Measurements from ENCODE around the gene BTNL8. TPM values are rescaled to one million over a fixed set of nuclear protein-coding genes. Genes with fewer than 3 reads are reported as not detected.

BTNL8 gene, protein sequence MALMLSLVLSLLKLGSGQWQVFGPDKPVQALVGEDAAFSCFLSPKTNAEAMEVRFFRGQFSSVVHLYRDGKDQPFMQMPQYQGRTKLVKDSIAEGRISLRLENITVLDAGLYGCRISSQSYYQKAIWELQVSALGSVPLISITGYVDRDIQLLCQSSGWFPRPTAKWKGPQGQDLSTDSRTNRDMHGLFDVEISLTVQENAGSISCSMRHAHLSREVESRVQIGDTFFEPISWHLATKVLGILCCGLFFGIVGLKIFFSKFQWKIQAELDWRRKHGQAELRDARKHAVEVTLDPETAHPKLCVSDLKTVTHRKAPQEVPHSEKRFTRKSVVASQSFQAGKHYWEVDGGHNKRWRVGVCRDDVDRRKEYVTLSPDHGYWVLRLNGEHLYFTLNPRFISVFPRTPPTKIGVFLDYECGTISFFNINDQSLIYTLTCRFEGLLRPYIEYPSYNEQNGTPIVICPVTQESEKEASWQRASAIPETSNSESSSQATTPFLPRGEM
- under 1 TPM in 1 of 2 donors, not detected in 1; 0.21 TPM for total RNA-seq
- long read RNA-seq = 0 reads

DNA sequence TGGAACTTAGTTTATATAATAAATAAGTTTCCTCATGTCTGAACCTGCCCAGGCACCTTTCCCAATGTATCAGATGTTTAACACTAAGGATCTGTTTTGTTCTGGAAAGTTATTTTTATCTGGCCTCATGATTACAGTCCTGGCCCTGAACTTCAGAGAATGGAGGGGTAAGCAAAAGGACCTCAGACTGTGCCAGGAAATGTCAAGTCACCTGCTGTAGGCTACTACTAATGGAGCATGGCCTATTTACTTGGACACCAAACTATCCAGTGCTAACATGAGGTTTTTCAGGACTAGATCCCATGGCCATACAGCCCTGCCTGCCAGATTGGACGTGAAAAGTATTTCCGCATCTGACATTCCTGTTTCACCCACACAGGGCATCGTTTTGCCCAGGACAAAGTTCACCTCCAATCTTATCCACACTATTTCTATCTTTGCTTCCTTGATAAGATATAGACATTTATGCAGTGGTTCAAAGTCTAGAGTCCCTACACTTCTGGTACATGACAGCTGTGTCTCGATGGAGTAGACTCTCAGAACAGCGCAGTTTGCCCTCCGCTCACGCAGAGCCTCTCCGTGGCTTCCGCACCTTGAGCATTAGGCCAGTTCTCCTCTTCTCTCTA is at the start of gene BTNL8:
TSS of gene BTNL8 (plus strand) at position 539 of the 626 bp plus-strand sequence. CDS start 152 bp downstream, outside the sequence.
- DNase-seq (no peak), ATAC-seq (no peak)
- intact Hi-C loops (cut with DNase I) = no loop called here

DNA sequence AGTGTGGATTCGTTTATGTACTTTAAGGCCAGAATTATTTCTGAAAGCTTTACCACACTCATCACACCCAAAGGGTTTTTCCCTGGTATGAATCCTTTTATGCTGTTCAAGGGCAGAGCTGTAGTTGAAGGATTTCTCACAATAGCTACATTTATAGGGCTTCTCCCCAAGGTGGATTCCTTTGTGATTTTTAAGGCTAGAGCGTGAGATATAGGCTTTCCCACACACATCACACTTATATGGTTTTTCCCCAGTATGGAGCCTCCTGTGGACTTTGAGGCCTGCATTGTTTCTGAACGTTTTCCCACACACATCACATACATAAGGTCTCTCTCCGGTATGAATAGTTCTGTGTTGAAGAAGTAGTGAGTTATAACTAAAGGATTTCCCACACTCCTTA is 49.1 kb upstream of the BTNL8 start:
- ATAC-seq (no peak), DNase-seq (no peak)
- intact Hi-C loops (cut with DNase I) = no loop called here

DNA sequence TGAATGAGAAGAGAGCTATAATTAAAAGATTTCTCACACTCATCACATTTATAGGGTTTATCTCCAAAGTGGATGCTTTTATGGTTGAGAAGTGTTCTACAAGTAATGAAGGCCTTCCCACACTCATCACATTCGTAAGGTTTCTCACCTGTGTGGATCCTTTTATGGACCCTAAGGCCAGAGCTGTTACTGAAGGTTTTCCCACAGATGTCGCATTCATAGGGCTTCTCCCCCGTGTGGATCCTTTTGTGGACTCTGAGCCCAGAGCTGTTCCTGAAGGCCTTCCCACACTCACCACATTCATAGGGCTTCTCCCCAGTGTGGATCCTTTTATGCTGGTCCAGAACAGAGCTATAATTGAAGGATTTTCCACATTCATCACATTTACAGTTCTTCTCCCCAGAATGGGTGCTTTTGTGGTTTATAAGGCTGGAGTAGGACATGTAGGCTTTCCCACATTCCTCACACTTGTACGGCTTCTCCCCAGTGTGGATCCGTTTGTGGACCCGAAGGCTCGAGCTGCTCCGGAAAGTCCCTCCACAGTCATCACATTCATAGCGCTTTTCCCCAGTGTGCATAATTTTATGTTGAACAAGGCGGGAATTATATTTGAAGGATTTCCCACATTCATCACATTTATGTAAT is 48.4 kb upstream of the BTNL8 start:
- DNase-seq (no peak), ATAC-seq (no peak)
- intact Hi-C loops (cut with DNase I) = no loop called here

DNA sequence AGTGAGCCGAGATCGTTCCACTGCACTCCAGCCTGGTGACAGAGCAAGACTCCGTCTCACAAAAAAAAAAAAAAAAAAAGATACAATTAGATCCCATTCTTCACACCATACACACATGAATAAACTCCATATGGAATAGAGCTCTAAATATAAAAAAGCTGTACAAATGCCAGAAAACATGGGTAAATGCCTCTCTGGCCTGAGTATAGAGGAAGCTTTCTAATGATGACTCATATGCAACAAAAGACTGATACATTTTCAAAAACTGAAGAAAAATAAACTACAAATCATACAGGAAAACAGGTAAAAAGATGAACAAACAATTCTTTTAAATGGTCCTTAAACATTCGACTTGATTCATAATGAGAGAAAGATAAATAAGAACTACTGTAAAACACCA is 46.5 kb upstream of the BTNL8 start:
- intact Hi-C loops (cut with DNase I) = no loop called here
- no peak for DNase-seq
- no peak for ATAC-seq

DNA sequence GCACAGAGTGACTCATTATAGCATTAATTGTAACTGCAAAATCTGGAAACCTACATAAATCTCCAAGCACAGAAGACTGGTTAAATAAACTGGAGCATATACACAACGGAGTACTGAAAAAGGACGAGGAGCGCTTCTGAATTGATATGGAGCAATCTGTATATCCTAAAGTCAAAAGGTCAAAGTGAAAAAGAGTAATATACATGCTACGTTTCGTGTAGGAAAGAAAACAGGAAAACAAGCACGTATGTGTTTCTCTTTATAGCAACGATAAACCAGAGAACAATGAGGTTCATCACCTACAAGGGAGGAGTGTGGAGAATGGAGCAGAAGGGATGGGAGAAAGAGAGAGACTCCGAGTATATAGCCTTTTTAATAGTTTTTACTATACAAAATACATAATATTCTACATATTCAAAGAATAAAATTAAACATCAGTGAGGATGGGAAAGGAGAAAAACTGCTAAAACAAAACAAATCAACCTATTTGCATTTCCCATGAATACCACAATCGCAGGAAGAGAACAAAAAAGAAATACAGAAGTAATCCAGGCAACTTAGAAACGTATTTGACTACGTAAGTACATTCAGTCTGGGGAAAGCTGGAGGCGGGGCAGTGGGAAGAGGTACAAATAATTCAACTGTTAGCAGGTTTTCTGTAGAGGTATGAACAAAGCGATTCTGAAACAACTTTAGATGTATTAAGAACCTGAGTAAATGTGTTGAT is 45.7 kb upstream of the BTNL8 start:
- ATAC-seq (no peak), DNase-seq (no peak)
- intact Hi-C loops (cut with DNase I) = no loop called here

DNA sequence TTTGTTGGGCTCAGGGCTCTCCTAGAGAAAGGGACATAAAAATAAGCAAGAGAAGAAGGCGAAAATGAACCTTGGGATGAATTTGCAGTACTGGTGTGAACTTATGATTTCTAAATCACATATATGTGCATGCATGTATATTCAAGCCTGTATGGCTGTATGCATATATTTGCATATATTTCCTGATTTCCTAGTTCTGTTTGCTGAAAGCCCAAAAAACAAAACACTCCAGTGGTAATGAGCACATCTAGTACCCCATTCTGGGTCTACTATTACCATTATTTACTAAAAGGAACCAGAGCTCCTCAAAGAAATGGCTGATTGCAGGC is 45.1 kb upstream of the BTNL8 start:
- intact Hi-C loops (cut with DNase I) = no loop called here
- no peak for ATAC-seq
- no peak for DNase-seq

DNA sequence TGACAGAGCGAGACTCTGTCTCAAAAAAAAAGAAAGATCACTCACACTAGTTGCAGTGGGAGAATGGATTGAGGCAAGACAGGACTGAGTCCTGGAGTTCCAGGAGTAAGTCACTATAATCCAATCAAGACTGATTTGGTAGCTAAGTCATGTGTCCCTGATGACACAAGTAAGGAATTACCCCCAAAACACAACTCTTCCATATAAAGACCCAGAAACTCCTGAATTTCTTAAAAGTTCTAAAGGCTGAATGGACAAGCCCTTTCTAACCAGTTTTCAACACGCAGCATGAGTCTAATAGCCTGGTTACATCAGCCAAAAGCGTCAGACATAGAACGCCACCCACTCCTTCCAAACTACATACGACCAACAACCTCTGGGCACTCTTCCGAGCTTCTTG is 40.4 kb upstream of the BTNL8 start:
- ATAC-seq (no peak), DNase-seq (no peak)
- intact Hi-C loops (cut with DNase I) = loop anchor here in 1 of 2 donors (5.0 kb wide), 1 partner anchor 41 kb away; no protein-coding TSS in a partner anchor

DNA sequence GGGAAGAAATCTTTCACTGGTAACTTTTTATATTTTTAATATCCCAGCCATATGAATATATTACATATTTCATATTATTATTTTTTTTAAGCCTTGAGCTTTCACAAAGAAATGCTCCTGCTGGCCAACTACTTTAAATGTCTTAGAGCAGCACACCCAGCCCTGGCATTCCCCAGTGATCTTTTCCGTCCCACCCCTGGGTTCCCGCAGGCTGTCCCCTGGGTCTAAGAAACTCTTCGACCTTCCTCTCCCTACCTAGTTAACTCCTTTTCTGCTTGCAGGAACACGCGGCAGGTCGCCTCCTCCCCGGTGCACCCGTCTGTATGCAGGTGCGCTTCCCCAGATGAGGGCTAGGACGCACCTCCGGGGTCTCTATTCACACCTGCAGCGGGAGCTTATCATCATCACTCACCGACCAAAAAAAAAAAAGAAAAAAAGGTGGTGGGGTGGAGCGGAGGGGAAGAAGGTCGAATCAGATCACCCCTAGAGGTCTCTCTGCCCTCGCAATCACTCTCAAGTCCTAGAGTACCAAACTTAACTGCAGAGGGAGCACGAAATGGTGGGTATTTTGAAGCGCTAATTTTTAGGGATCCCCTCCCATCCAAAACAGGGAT is 38.6 kb upstream of the BTNL8 start:
- ATAC-seq (peak; percentile 42 to 59), DNase-seq (no peak)
- intact Hi-C loops (cut with DNase I) = loop anchor here (5.0 to 10.0 kb wide), 2 partner anchors 73 to 76 kb away; no protein-coding TSS in a partner anchor

DNA sequence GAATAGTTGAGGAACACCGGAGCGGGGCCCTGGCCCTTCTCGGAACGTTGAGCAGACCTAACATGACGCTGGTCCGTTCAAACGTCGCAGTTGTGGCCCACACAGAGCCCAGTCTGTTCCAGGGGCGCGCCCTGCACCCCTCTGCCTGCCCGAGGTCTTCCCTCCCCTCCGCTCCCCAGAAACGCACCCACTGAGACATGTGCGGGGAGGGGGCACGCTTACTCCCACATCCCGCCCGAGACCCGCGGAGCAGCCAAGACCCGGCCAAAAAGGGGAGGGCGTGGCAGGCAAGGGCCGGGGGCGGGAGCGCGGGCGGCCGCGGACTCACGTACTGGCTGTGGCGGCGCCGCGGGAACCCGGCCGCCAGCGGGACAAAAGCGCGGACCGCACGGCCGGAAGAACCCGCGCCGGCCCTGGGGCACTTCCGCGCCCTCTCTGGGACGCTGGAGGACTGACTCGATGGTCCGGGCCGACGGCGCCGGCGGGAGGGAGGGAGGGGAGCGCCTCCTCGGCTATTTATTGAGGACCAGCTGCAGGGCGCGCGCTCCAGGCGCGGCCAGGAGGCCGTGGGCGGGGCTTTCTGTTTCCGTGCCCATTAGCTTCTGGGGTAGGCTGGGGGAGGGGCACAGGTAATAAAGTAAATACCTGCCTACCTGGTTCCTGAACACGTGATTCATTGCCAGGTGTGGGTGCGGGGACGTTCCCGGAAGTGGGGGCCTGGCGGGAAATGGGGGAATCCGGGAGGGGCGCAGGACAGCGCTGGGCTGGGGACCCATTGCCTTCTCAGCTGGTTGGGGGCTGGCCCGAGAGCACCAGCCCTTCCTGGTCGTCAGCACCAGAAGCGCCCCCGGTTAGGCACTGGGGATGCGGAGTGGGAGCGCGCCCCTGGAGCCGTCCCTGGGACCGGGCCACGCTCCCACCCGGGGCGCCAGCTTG is 37.8 kb upstream of the BTNL8 start, which contains the start of gene ZFP62:
TSS of gene ZFP62 (minus strand) at position 390 of the 936 bp plus-strand sequence. CDS start at position 333, 57 bp downstream.
- intact Hi-C loops (cut with DNase I) = loop anchor here (5.0 to 10.0 kb wide), 2 partner anchors 74 to 76 kb away; no protein-coding TSS in a partner anchor
- DNase-seq (peak; percentile 95), ATAC-seq (peak; percentile 99)

DNA sequence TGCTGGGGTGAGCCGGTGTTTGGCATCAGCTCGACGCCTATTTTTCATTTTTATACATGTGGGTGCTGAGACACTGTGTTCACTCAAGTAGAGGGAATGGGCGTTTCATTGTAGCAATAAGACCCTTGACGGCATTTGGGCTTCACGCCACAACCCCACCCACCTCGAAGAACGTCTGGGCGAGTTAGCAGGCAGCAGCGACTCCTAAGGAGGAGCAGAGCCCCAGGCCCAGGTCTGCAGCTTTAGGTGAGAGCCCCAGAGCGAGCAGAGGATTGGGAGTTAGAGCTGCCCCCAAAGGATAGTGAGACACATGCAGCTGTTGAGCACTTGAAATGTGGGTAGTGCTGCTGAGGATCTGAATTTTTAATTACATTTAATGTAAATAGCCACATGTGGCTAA is 36.3 kb upstream of the BTNL8 start:
- intact Hi-C loops (cut with DNase I) = loop anchor here (5.0 to 10.0 kb wide), 2 partner anchors 75 to 78 kb away; no protein-coding TSS in a partner anchor
- ATAC-seq (no peak), DNase-seq (no peak)

DNA sequence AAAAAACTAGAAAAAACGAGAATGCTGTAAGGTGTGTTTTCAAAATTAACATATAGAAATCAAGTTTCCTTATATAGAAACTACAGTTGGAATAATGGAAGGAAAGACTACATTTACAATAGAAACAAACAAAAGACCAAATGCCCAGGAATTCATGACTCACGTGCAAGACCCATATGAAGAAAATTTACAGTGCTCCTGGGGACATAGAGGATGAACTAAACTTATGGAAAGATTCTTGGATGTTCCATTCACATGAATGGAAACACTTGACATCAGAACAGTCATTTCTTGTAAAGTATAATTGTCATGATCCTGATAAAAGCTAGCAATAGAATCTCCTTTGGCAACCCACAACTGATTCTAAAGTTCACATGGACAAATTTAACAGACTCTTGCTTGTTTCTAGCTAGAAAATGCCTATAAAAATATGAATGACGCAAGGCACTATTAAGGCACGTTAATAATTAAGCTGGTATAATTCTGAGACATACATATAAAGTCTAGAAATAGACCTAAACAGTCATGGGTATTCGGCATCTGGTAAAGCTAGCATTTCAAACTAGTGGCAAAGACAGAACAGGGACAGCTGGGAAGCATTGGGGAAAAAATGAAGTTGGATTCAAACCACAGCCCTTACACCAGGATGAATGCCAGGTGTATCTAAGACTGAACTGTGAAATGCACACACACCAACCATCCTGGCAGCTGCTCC is 32.8 kb upstream of the BTNL8 start:
- intact Hi-C loops (cut with DNase I) = loop anchor here (5.0 to 10.0 kb wide), 2 partner anchors 81 to 291 kb away; no protein-coding TSS in a partner anchor
- ATAC-seq (no peak), DNase-seq (no peak)

DNA sequence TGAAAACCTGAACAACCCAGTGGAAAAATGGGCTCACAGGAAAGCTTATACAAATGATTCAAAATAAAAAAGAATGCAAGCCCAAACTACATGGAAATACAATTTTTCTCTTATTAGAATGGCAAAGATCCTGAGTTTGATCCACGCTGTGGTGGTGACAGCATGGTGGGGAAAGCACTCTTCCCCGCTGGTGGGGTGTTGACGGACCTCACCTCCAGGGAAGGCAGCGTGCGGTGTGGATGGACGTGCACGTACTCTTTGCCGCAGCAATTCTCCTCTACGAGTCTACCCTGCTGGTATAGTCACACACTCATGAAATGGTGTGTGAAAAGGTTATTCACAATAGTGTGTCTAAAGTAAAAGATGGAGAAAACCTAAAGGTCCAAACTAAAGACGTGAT is 32.0 kb upstream of the BTNL8 start:
- intact Hi-C loops (cut with DNase I) = loop anchor here (5.0 to 10.0 kb wide), 2 partner anchors 82 to 290 kb away; no protein-coding TSS in a partner anchor
- ATAC-seq = no peak
- no peak for DNase-seq

DNA sequence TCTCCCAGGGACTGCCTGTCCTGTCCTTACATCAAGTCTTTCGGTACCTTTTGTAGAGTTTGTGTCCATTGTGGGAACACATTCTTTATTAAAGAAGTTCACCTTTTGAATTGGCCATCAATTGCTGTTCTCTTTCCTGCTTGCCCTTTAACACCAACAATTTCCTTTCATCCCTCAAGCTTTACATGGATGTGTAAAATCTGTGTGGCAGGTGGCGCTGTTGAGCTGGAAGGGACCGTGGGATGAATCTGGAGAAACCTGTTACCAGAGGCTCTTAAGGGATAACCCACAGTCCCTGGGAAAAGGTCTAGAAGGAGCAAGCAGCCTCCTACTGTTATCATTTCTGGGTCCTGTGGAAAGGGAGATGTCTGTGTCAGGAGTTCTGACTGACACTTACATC is 30.0 kb upstream of the BTNL8 start:
- DNase-seq = peak; percentile 85
- peak; percentile 76 to 80 for ATAC-seq
- intact Hi-C loops (cut with DNase I) = loop anchor here (5.0 to 10.0 kb wide), 2 partner anchors 84 to 288 kb away; no protein-coding TSS in a partner anchor

DNA sequence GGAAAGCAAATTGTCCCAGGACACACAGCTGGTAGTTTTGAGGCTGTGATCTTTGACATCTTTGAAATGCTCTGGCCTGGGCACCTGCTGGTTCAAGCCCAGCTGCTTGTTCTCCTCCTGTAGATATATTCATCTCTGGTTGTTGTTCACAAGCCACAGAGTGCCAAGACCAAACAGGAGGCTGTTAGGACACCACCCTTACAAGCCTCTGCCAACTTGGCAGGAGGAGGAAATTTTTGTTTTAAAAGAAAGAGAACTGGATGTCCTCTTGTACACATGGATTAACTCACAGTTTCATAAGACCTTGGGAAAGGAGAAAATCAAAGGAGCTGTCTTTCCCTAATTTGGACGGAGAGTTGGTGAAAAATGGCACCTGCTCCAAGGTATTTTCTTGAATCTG is 29.4 kb upstream of the BTNL8 start:
- ATAC-seq = peak in 1 of 2 donors; percentile 51
- DNase-seq = no peak
- intact Hi-C loops (cut with DNase I) = loop anchor here (5.0 to 10.0 kb wide), 2 partner anchors 85 to 288 kb away; no protein-coding TSS in a partner anchor

DNA sequence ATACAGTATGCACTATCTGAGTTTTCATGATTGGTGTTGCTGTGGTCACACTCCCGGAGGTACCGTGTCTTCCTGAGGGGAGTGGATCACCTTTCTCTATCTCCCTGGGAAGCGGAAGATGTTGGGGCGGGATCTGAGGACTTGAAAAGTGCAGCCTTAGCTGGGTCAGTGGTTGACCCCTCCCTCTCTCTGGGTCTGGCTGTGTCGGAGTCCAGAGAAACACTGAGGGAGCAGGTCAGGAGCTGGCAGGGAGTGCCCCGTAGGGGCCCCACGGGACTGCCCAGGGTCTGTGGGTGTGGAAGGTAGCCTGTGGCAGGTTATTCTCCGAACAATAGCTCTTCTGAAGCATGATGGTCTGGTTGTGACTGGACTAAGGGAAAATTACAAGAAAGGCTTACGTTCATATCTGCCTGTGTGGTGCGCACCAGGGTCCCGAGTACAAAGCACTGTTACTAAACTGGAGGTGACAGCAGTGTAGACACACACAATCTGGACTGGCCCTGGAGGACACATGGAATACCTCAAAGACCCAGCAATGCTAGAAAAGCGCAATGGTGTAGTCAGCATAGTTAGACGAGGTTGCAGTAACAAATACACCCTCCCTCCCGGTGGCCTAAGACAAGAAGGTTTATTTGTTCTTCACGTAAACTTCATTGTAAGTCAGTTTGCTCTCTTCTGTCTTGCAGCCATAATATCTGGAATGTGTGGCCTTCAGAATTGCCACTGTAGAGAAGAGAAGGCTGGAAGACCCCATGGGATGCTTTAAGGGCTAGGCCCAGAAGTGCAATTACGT is 28.5 kb upstream of the BTNL8 start:
- no peak for ATAC-seq
- no peak for DNase-seq
- intact Hi-C loops (cut with DNase I) = loop anchor here in 1 of 2 donors (5.0 kb wide), 1 partner anchor 88 kb away; no protein-coding TSS in a partner anchor

DNA sequence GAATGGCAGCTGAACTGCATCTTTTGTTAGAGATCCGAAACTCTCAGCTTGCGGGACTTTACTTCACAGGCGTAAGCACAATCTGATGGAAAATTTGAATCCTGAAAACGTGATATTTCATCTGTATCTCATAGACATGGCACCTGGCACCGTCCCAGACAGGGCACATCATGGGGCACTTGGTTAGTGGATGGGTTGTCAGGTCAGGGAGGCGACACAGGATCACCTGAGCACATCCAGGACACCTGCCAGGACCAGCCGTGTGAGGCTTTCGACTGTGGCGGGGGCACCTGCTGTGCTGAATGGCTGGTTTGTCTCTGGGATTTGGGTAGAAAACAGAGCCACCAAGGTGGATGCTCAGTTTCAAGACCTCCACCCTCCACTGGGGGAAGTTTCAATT is 26.5 kb upstream of the BTNL8 start:
- intact Hi-C loops (cut with DNase I) = loop anchor here in 1 of 2 donors (5.0 kb wide), 1 partner anchor 90 kb away; no protein-coding TSS in a partner anchor

More for the DNA sequence above, 26.5 kb upstream of the BTNL8 start:
- DNase-seq (no peak), ATAC-seq (no peak)

All from left cardiac atrium (tissue), 4 donors.